Breast epithelium (tissue), 4 donors: ENCODE data around the gene CAB39L. TPM values are rescaled to one million over a fixed set of nuclear protein-coding genes. Genes with fewer than 3 reads are reported as not detected.

Experiments
- DNase-seq, 2 donors: peaks; one replicate each; pipeline ENCODE4 v3.0.0-alpha.2; 2019; ENCODE audit warnings: low spot score in 2 of 2
- H3K27ac ChIP-seq, 2 donors: fragments of 200-600 bp; sonication (generic) in 1 of 2; one replicate each; pipeline ENCODE4 v1.5.1; 2016 to 2019; ENCODE audit warnings: mild to moderate bottlenecking in 1 of 2
- H3K27me3 ChIP-seq, 2 donors: fragments of 200-600 bp; sonication (generic) in 1 of 2; one replicate each; pipeline versions ENCODE4 v1.5.1 to v1.6.0; 2017 to 2019; ENCODE audit warnings: control low read depth in 1 of 2, mild to moderate bottlenecking in 1 of 2
- H3K36me3 ChIP-seq: fragments of 200-600 bp; one replicate; pipeline ENCODE4 v1.5.1; 2019
- H3K4me1 ChIP-seq, 2 donors: fragments of 200-600 bp; sonication (generic); one replicate each; pipeline ENCODE4 v1.5.1; 2016 to 2019; ENCODE audit warnings: control low read depth in 1 of 2
- H3K4me3 ChIP-seq, 3 donors: fragments of 200-600 bp; sonication (generic); 1 replicate in 2 of 3; 2 replicates in 1 of 3; pipeline ENCODE4 v1.5.1; 2016 to 2019; ENCODE audit warnings: mild to moderate bottlenecking in 3 of 3, moderate library complexity in 2 of 3
- H3K9me3 ChIP-seq, 2 donors: fragments of 200-600 bp; sonication (generic) in 1 of 2; one replicate each; pipeline ENCODE4 v1.5.1; 2016 to 2019; ENCODE audit warnings: control low read depth in 1 of 2
- CTCF ChIP-seq, 3 donors: fragments of 450-650 bp; IDR thresholded peaks; one replicate each; pipeline ENCODE4 v1.5.1; 2016 to 2017; ENCODE audit warnings: antibody characterized with exemption in 3 of 3, mild to moderate bottlenecking in 3 of 3, moderate library complexity in 3 of 3
- POLR2A ChIP-seq: fragments of 450-650 bp; IDR thresholded peaks from one replicate; pipeline ENCODE4 v1.6.1; 2016; ENCODE audit warnings: antibody characterized with exemption, mild to moderate bottlenecking, moderate library complexity
- POLR2AphosphoS5 ChIP-seq, 3 donors: sonication (generic); formaldehyde crosslinking; IDR thresholded peaks; one replicate each; pipeline ENCODE4 v1.6.1; 2017; ENCODE audit warnings: antibody characterized with exemption in 3 of 3
- intact Hi-C: fragments of 100-400 bp; cut with DNase I; formaldehyde crosslinking; loops from one replicate; pipeline ENCODE4 v1.15.1; 2023; ENCODE audit warnings: low total_unique reads
- total RNA-seq, 3 donors: library from RNA; depleted of rRNA; stranded (reverse); fragments of >200 nt; gene quantifications; one replicate each; pipeline ENCODE4 v1.1.0, GENCODE V29; 2016

Gene CAB39L
- total RNA-seq, 3 donors from 2014 or later = 40.0 to 92.1 (median 44.8) TPM

- Histone ChIP-seq H3K36me3 (peaks cover 14% of the 10 kb centered on the region), H3K4me1 (no peaks in the 10 kb centered on the region), H3K9me3 (peaks cover 0 to 12% of the 10 kb centered on the region in 2 donors), H3K27me3 (no peaks in the 10 kb centered on the region), H3K4me3 (no peak overlapping the region), H3K27ac (peak overlapping the region in 1 of 2 donors; percentile 41)
- TF ChIP-seq CTCF (IDR thresholded peaks at IDR 0.05) = no peak
- no peak for TF ChIP-seq POLR2AphosphoS5 (IDR thresholded peaks at IDR 0.05)
- TF ChIP-seq POLR2A = no peak
- no peak for DNase-seq
- intact Hi-C loops = no loop called here
Observed at GRCh38 chr13:49466292-49466838, 22.5 kb upstream of the CAB39L start.

GRCh38 chr13:49464621-49465325, 20.9 kb upstream of the CAB39L start:
- intact Hi-C loops = no loop called here
- H3K4me3 ChIP-seq = no peak overlapping the region
- DNase-seq = no peak
- no peaks in the 10 kb centered on the region for H3K27me3 ChIP-seq
- TF ChIP-seq POLR2A (no peak), CTCF (IDR thresholded peaks at IDR 0.05) (no peak), POLR2AphosphoS5 (IDR thresholded peaks at IDR 0.05) (no peak)
- no peaks in the 10 kb centered on the region for H3K4me1 ChIP-seq
- peaks cover 14% of the 10 kb centered on the region for H3K36me3 ChIP-seq
- peaks cover 0 to 12% of the 10 kb centered on the region in 2 donors for H3K9me3 ChIP-seq
- peak overlapping the region in 1 of 2 donors; percentile 67 for H3K27ac ChIP-seq

- H3K27me3 ChIP-seq = no peaks in the 10 kb centered on the region
- intact Hi-C loops = no loop called here
- H3K27ac ChIP-seq = peak overlapping the region in 1 of 2 donors; percentile 10
- peaks cover 0 to 12% of the 10 kb centered on the region in 2 donors for H3K9me3 ChIP-seq
- H3K4me1 ChIP-seq = no peaks in the 10 kb centered on the region
- H3K36me3 ChIP-seq = peaks cover 14% of the 10 kb centered on the region
- H3K4me3 ChIP-seq = no peak overlapping the region
- TF ChIP-seq POLR2A (no peak), POLR2AphosphoS5 (IDR thresholded peaks at IDR 0.05) (no peak), CTCF (IDR thresholded peaks at IDR 0.05) (no peak)
- no peak for DNase-seq
Observed at GRCh38 chr13:49464085-49464484, 20.2 kb upstream of the CAB39L start.

- intact Hi-C loops = no loop called here
- H3K9me3 ChIP-seq = peaks cover 0 to 12% of the 10 kb centered on the region in 2 donors
- H3K4me3 ChIP-seq = no peak overlapping the region
- no peak for DNase-seq
- H3K27me3 ChIP-seq = no peaks in the 10 kb centered on the region
- no peak for TF ChIP-seq CTCF (IDR thresholded peaks at IDR 0.05)
- no peaks in the 10 kb centered on the region for H3K4me1 ChIP-seq
- H3K36me3 ChIP-seq = peaks cover 14% of the 10 kb centered on the region
- H3K27ac ChIP-seq = no peak overlapping the region
Observed at GRCh38 chr13:49459580-49459979, 15.7 kb upstream of the CAB39L start.

- H3K9me3 ChIP-seq = no peaks in the 10 kb centered on the region
- no peak for DNase-seq
- H3K4me3 ChIP-seq = no peak overlapping the region
- H3K27ac ChIP-seq = no peak overlapping the region
- TF ChIP-seq POLR2A (no peak), CTCF (IDR thresholded peaks at IDR 0.05) (no peak), POLR2AphosphoS5 (IDR thresholded peaks at IDR 0.05) (no peak)
- H3K27me3 ChIP-seq = no peaks in the 10 kb centered on the region
- H3K4me1 ChIP-seq = no peaks in the 10 kb centered on the region
- intact Hi-C loops = no loop called here
- H3K36me3 ChIP-seq = peaks cover 6% of the 10 kb centered on the region
Observed at GRCh38 chr13:49457221-49457620, 13.4 kb upstream of the CAB39L start.
